GM23248 (cell line): ENCODE measurements around the gene MAP1B.

Experiments
- EZH2 ChIP-seq: fragments of 200-600 bp; sonication (generic); IDR thresholded peaks from 2 replicates; pipeline ENCODE4 v1.6.1; 2018; ENCODE audit warnings: antibody characterized with exemption, mild to moderate bottlenecking; ENCODE audit not compliant: insufficient read depth, poor library complexity, severe bottlenecking
- EZH2phosphoT487 ChIP-seq: fragments of 200-600 bp; sonication (generic); IDR thresholded peaks from 2 replicates; pipeline ENCODE4 v1.6.1; 2018; ENCODE audit warnings: antibody characterized with exemption, moderate library complexity, mild to moderate bottlenecking, low read depth; ENCODE audit not compliant: insufficient read depth

DNA sequence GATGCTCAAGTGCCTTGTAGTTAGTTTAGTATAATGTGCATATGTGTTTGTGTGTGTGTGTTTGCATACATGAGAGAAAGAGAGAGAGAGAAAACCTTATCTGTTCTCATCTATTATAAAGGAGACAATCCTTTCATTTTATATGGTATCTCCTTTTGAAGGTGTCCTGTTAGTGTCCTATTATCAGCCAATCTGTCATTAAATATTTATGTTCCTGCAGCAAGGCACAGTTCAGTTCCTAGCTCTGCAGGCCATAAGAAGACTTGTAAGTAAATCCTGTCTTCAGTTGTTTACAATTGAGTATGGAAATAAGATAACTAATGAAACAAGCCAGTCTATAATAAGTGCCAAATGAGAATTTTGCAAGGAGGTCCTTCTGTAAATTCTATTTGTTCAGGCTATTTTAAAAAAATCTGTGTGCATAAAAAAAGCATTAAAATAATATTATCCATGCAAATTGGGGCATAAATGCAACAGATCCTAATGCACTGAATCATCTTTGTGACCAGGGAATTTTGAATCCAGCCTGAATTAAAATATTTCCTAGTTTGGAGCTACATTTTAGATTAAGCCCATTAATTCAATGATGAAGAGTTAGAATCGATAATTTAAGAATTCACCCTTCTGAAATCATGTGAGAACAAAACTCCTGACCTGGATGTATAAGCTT lies 18.1 kb downstream of the MAP1B start:
- TF ChIP-seq EZH2 (no peak), EZH2phosphoT487 (no peak)
